GM12878 (cell line): ENCODE results near the gene RIMBP2. TPM values are rescaled to one million over a fixed set of nuclear protein-coding genes. Genes with fewer than 3 reads are reported as not detected.

Source experiments
- ATAC-seq: fragments of 200-7000 bp; cut with Tn5 transposase; 3 replicates; pipeline ENCODE4 v1.9.1; 2020; ENCODE audit warnings: mild to moderate bottlenecking, moderate library complexity
- BruUV-seq: library from RNA; stranded (reverse); fragments of 400-500 nt; replicated peaks from 2 replicates; lab custom pipeline; 2021; lab: Mats Ljungman, UMichigan
- CTCF ChIA-PET: fragments of 300-600 bp; sonication (Branson Sonifier 250); formaldehyde crosslinking; extraction: SDS; loops from one replicate; lab custom pipeline; 2021; ENCODE audit warnings: inconsistent platforms; lab: Yijun Ruan, JAX
- POLR2A ChIA-PET: fragments of 350-600 bp; formaldehyde crosslinking; extraction: SDS; loops from one replicate; lab custom pipeline; 2021; ENCODE audit warnings: inconsistent platforms; lab: Charles Lee
- RAD21 ChIA-PET: fragments of 300-600 bp; sonication (Branson Sonifier 250); formaldehyde crosslinking; loops from one replicate; lab custom pipeline; 2023; ENCODE audit warnings: antibody characterized with exemption; ENCODE audit not compliant: unreplicated experiment; lab: Charles Lee
- SMC1A ChIA-PET: fragments of 300-600 bp; sonication (Branson Sonifier 250); formaldehyde crosslinking; loops from one replicate; lab custom pipeline; 2023; ENCODE audit not compliant: unreplicated experiment, uncharacterized antibody; lab: Charles Lee
- DNase-seq: peaks from one replicate; pipeline ENCODE4 v3.0.0-alpha.2; 2011; ENCODE audit warnings: low read depth, low spot score
- FAIRE-seq: peaks from 3 replicates; lab custom pipeline; 2011; peaks lifted over from hg19 to GRCh38; lab: Jason Lieb, UNC
- H2AFZ ChIP-seq: 2 replicates; pipeline ENCODE4 v1.6.0; 2011; ENCODE audit warnings: low read depth, low read length, control low read depth; ENCODE audit not compliant: control insufficient read depth
- H3K27ac ChIP-seq: 2 replicates; pipeline ENCODE4 v1.5.1; 2011; ENCODE audit warnings: control low read depth; ENCODE audit not compliant: control insufficient read depth, insufficient read depth
- H3K27me3 ChIP-seq, 2 experiments: replicated peaks in 1 of 2; 2 replicates each; pipeline versions ENCODE4 v1.6.0 to v1.6.1; 2011; ENCODE audit warnings: low read length in 1 of 2; ENCODE audit not compliant: control insufficient read depth in 2 of 2, insufficient read depth in 2 of 2
- H3K36me3 ChIP-seq, 2 experiments: 2 replicates each; pipeline ENCODE4 v1.5.1; 2011; ENCODE audit warnings: low read length in 1 of 2; ENCODE audit not compliant: control insufficient read depth in 2 of 2, insufficient read depth in 2 of 2
- H3K4me1 ChIP-seq: 2 replicates; pipeline ENCODE4 v1.6.1; 2011; ENCODE audit warnings: mild to moderate bottlenecking, low read length, moderate library complexity, mixed read lengths; ENCODE audit not compliant: control insufficient read depth, insufficient read depth
- H3K4me2 ChIP-seq: 2 replicates; pipeline ENCODE4 v1.6.0; 2011; ENCODE audit warnings: control low read depth; ENCODE audit not compliant: control insufficient read depth, insufficient read depth
- H3K4me3 ChIP-seq: fragments of 200-600 bp; sonication (generic); 2 replicates; pipeline ENCODE4 v1.5.1; 2016
- H3K79me2 ChIP-seq: 2 replicates; pipeline ENCODE4 v1.6.0; 2011; ENCODE audit warnings: low read length; ENCODE audit not compliant: control insufficient read depth, insufficient read depth
- H3K9ac ChIP-seq: 2 replicates; pipeline ENCODE4 v1.8.0; 2011; ENCODE audit warnings: low read length, control low read depth, mixed read lengths; ENCODE audit not compliant: control insufficient read depth, insufficient read depth
- H3K9me3 ChIP-seq: replicated peaks from 3 replicates; pipeline ENCODE4 v1.5.1; 2011; ENCODE audit warnings: mild to moderate bottlenecking, low read length; ENCODE audit not compliant: control insufficient read depth, insufficient read depth
- H4K20me1 ChIP-seq: 2 replicates; pipeline ENCODE4 v1.6.0; 2011; ENCODE audit not compliant: control insufficient read depth, insufficient read depth
- NFXL1 ChIP-seq: fragments of 450-650 bp; IDR thresholded peaks from 2 replicates; pipeline ENCODE4 v1.6.1; 2017; ENCODE audit warnings: antibody characterized with exemption, mild to moderate bottlenecking, borderline replicate concordance
- NR2C2 ChIP-seq: IDR thresholded peaks from 2 replicates; pipeline ENCODE4 v1.6.1; 2011; ENCODE audit warnings: borderline replicate concordance, low read depth; ENCODE audit not compliant: control insufficient read depth, insufficient read length
- PAX5 ChIP-seq: IDR thresholded peaks from 2 replicates; pipeline ENCODE4 v1.6.1; 2011; ENCODE audit warnings: low read depth, low read length, borderline replicate concordance
- PML ChIP-seq: IDR thresholded peaks from 2 replicates; pipeline ENCODE4 v1.6.1; 2012; ENCODE audit warnings: low read length, inconsistent platforms
- POLR2AphosphoS2 ChIP-seq: IDR thresholded peaks from 2 replicates; pipeline ENCODE4 v1.6.1; 2011; ENCODE audit warnings: low read depth, mild to moderate bottlenecking, low read length, improper control_type of control experiment, moderate library complexity
- SMAD1 ChIP-seq: fragments of 450-650 bp; IDR thresholded peaks from 2 replicates; pipeline ENCODE4 v1.6.1; 2018; ENCODE audit warnings: mild to moderate bottlenecking, low read depth; ENCODE audit not compliant: partially characterized antibody
- SMC3 ChIP-seq: IDR thresholded peaks from 2 replicates; pipeline ENCODE4 v1.6.1; 2011; ENCODE audit warnings: low read length, improper control_type of control experiment, borderline replicate concordance
- SREBF2 ChIP-seq: IDR thresholded peaks from 2 replicates; pipeline ENCODE4 v1.6.1; 2012; ENCODE audit warnings: mild to moderate bottlenecking, low read length
- YY1 ChIP-seq: IDR thresholded peaks from 2 replicates; pipeline ENCODE4 v1.6.1; 2011; ENCODE audit warnings: low read depth, mild to moderate bottlenecking, low read length
- WGBS: methylation state at CpG from one replicate; pipeline ENCODE4 v1.1.6; 2016; ENCODE audit warnings: low lambda C conversion rate; ENCODE audit not compliant: insufficient replicate concordance, insufficient coverage; ENCODE audit errors: missing lambda C conversion rate; 5-methylcytosine and 5-hydroxymethylcytosine counted together
- in situ Hi-C: fragments of 300-500 bp; cut with MboI; formaldehyde crosslinking; loops from 9 replicates; pipeline ENCODE4 v1.14.3; 2018; ENCODE audit warnings: mixed read lengths
- intact Hi-C: fragments of 100-400 bp; cut with micrococcal nuclease; formaldehyde crosslinking; loops from one replicate; pipeline ENCODE4 v1.14.2; 2022; ENCODE audit not compliant: unreplicated experiment
- polyA plus RNA-seq, 11 experiments: library from polyadenylated mRNA; depleted of rRNA in 4 of 11; unstranded in 6 of 11; stranded (reverse) in 5 of 11; fragments of >200 nt; fragmentation: Nextera tagmentation in 4 of 11; fragmentation: Illumina TruSeq in 1 of 11; extraction: Ambion mirVana in 4 of 11; extraction: Trizol in 1 of 11; gene quantifications; 1 replicate in 1 of 11; 2 replicates in 10 of 11; pipeline versions ENCODE4 v1.2.1 to v1.2.3, GENCODE V29; 2011 to 2016; ENCODE audit warnings: inconsistent platforms in 2 of 11, missing spikeins in 2 of 11, low read depth in 1 of 11
- total RNA-seq, 4 experiments: library from RNA; depleted of rRNA in 3 of 4; stranded (reverse); fragments of >200 nt in 3 of 4; fragmentation: Illumina TruSeq in 1 of 4; extraction: Trizol in 1 of 4; gene quantifications; 2 replicates each; pipeline versions ENCODE4 v1.2.1 to v1.2.3, GENCODE V29; 2013 to 2021
- TF ChIP-seq, protein P1 (sequence below): IDR thresholded peaks from 2 replicates; pipeline ENCODE4 v1.6.1; 2011; ENCODE audit warnings: low read depth, mild to moderate bottlenecking, low read length, moderate library complexity, borderline replicate concordance; ENCODE audit errors: extremely low read depth
- TF ChIP-seq, protein P2 (sequence below): IDR thresholded peaks from 2 replicates; pipeline ENCODE4 v1.6.1; 2012; ENCODE audit warnings: improper control_type of control experiment, low read depth, low read length; ENCODE audit not compliant: insufficient replicate concordance

Gene RIMBP2
- total and polyA plus RNA-seq, 10 of the 15 experiments (the other 5 are each of a cell fraction or from before 2014, with no cell fraction given): 0.04 to 2.9 (median 0.07) TPM; not detected in 1

DNA sequence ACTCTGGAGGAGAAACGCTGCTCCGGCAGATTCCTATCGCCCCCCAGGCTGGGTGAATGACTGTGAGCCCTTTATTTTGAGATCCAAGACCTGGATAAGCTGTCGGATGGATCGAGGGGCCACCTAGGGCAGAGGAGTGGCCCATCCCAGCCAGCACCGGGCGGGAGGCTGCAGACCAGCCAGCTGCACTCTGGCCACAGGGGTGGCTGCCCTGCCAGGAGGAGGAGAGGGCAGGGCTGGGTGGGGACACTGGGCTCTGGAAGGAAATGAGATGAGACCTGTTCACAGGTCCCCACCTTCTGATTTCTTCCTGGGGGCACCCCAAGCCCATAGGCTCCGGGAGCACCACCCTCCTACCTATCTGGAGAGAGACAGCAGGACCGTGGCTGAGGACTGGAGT lies 238.4 kb downstream of the RIMBP2 start:
- no peaks in the 10 kb centered on the region for H3K36me3 ChIP-seq
- BruUV-seq: no TSS peak
- no peak for ATAC-seq
- H3K9me3 ChIP-seq: no peaks in the 10 kb centered on the region
- H3K4me3 ChIP-seq: no peak overlapping the region
- TF ChIP-seq SREBF2 (no peak), POLR2AphosphoS2 (no peak), SMC3 (no peak), PAX5 (no peak), YY1 (no peak), NFXL1 (no peak), PML (no peak), SMAD1 (no peak), NR2C2 (no peak)
- TF ChIP-seq, protein P1, sequence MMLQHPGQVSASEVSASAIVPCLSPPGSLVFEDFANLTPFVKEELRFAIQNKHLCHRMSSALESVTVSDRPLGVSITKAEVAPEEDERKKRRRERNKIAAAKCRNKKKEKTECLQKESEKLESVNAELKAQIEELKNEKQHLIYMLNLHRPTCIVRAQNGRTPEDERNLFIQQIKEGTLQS: no peak
- TF ChIP-seq, protein P2, sequence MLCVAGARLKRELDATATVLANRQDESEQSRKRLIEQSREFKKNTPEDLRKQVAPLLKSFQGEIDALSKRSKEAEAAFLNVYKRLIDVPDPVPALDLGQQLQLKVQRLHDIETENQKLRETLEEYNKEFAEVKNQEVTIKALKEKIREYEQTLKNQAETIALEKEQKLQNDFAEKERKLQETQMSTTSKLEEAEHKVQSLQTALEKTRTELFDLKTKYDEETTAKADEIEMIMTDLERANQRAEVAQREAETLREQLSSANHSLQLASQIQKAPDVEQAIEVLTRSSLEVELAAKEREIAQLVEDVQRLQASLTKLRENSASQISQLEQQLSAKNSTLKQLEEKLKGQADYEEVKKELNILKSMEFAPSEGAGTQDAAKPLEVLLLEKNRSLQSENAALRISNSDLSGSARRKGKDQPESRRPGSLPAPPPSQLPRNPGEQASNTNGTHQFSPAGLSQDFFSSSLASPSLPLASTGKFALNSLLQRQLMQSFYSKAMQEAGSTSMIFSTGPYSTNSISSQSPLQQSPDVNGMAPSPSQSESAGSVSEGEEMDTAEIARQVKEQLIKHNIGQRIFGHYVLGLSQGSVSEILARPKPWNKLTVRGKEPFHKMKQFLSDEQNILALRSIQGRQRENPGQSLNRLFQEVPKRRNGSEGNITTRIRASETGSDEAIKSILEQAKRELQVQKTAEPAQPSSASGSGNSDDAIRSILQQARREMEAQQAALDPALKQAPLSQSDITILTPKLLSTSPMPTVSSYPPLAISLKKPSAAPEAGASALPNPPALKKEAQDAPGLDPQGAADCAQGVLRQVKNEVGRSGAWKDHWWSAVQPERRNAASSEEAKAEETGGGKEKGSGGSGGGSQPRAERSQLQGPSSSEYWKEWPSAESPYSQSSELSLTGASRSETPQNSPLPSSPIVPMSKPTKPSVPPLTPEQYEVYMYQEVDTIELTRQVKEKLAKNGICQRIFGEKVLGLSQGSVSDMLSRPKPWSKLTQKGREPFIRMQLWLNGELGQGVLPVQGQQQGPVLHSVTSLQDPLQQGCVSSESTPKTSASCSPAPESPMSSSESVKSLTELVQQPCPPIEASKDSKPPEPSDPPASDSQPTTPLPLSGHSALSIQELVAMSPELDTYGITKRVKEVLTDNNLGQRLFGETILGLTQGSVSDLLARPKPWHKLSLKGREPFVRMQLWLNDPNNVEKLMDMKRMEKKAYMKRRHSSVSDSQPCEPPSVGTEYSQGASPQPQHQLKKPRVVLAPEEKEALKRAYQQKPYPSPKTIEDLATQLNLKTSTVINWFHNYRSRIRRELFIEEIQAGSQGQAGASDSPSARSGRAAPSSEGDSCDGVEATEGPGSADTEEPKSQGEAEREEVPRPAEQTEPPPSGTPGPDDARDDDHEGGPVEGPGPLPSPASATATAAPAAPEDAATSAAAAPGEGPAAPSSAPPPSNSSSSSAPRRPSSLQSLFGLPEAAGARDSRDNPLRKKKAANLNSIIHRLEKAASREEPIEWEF: no peak
- H3K79me2 ChIP-seq: no peaks in the 10 kb centered on the region
- CTCF ChIA-PET: no interaction called here
- 23% methylated on average over 9 of the region's 9 CpGs for WGBS
- no peak overlapping the region for H3K4me2 ChIP-seq
- POLR2A ChIA-PET: no interaction called here
- H2AFZ ChIP-seq: no peak overlapping the region
- SMC1A ChIA-PET: no interaction called here
- no peaks in the 10 kb centered on the region for H3K27me3 ChIP-seq
- DNase-seq: no peak
- intact Hi-C loops (no loop called here), in situ Hi-C loops (no loop called here)
- FAIRE-seq: no peak
- H3K9ac ChIP-seq: no peak overlapping the region
- H4K20me1 ChIP-seq: no peaks in the 10 kb centered on the region
- RAD21 ChIA-PET: no interaction called here
- no peak overlapping the region for H3K27ac ChIP-seq
- H3K4me1 ChIP-seq: no peaks in the 10 kb centered on the region; the same call in 1 of the 2 replicates
